Activated CD4-positive, alpha-beta T cell treated with anti-CD3 and anti-CD28 coated beads, Interleukin-2, amount 50 U/mL, for 48 hours (primary cell): ENCODE data around the gene GRB2.

Experiments
- DNase-seq, 2 experiments: peaks; one replicate each; pipeline ENCODE4 v3.0.0-alpha.2; 2020

GRB2 gene

GRCh38 chr17:75412455-75413317 is 7.2 kb upstream of the GRB2 start:
- DNase-seq: peak; percentile 76 to 81

- DNase-seq: no peak
Observed at GRCh38 chr17:75411328-75412067, 6.0 kb upstream of the GRB2 start.

- no peak for DNase-seq
Observed at GRCh38 chr17:75410141-75410540, 4.7 kb upstream of the GRB2 start.

DNA sequence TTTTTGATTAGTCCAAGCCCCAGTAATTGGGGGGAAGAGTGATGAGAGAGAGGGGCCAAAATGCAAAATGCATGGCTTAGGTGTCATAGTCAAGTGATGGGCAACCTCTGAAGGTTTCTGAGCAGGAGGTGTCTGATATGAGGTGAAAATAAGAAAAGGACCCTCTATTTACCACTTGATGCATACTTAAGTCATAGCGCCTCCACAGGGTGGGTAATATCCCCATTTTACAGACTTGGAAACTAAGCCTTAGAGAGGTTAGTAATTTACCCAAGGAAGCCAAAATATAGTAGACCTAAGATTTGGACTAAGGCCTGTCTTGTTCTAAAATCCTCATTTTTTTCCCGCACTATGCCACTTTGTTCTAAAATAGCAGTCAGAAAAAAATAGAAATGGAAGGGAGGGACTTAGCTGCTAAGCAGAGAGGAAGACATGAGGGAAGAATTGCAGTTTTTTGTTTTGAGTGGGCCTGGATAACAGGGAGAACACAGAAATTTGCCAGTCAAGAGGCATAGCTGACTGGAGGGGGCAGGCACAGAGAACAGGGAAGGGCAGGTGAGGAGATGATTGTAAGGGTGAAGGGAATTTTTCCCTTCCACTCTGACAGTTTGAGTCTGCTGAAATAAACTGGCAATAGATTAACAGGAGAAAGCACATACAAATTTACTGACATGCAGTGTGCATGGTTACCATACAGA is 2.3 kb upstream of the GRB2 start:
- no peak for DNase-seq

DNA sequence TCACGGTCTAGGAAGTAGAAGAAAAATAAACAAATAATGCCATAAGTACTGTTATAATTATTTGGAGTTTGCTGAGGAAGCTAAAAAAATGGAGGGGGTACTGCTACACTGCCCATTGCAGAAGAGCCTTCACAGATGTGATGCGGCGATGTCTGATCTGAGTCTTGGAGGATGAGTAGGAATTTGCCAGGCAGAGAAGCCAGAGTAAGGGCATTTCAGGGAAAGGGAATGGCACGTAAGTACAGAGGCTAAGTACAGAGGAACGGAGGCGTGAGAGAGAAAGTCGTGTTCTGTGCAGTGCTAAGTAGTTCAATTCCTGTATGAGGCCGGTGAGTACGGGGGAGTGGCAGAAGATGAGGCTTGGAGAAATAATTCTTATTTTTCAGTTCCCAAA is 741 bp upstream of the GRB2 start:
- DNase-seq: peak in 1 of 2 experiments; percentile 17

GRCh38 chr17:75404731-75405364 is 630 bp downstream of the GRB2 start:
- peak; percentile 53 to 63 for DNase-seq

- peak; percentile 41 to 61 for DNase-seq
Observed at GRCh38 chr17:75404223-75404730, 1.2 kb downstream of the GRB2 start.

DNA sequence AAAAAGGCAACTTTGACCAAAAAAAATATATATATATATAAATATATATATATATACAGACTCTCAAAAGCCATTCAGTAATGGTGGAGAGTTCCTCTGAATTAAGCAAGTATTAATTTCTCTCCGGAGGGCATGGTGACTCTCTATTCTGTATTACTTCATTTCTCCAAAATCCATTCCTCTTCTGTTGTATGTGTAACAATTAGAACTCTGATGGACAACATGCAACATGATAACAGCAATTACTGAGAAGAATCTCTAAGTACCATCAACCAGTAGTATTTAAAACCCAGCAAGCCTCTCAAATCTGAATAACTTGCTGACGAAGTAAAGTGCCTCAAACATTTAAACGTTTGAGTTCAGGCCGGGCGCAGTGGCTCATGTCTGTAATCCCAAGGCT is 2.3 kb downstream of the GRB2 start:
- DNase-seq: no peak

- DNase-seq: no peak
Observed at GRCh38 chr17:75402026-75402425, 3.5 kb downstream of the GRB2 start.

DNA sequence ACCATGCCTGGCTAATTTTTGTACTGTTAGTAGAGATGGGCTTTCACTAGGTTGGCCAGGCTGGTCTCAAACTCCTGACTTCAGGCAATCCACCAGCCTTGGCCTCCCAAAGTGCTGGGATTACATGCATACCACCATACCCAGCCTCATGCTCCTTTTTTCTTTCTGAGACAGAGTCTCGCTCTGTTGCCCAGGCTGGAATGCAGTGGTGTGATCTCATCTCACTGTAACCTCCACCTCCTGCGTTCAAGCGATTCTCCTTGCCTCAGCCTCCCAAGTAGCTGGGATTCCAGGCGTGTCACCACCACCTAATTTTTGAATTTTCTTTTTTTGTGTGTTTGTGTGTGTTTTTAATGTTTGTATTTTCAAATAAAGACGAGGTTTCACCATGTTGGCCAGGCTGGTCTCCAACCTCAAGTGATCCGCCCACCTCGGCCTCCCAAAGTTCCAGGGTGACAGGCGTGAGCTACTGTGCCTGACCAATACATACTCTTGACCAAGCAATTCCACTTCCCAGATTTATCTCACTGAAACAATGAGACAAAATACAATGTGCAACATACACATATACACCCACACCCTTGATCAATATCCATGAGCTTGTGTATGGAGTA is 5.0 kb downstream of the GRB2 start:
- DNase-seq: no peak

DNA sequence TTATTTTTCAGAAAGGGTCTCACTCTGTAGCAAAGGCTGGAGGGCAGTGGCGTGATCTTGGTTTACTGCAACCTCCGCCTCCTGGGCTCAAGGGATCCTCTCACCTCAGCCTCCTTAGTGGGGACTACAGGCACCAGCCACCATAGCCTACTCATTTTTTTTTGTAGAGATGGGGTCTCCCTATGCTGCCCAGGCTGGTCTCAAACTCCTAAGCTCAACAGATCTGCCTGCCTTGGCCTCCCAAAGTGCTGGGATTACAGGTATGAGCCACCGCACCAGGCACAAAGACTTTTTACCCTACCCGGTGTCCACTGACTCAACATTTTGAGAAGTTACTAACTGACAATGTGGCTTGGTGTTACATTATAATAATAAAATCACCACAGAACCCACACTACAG is 7.2 kb downstream of the GRB2 start:
- DNase-seq: no peak

GRCh38 chr17:75397217-75397616 is 8.3 kb downstream of the GRB2 start:
- DNase-seq: no peak

DNA sequence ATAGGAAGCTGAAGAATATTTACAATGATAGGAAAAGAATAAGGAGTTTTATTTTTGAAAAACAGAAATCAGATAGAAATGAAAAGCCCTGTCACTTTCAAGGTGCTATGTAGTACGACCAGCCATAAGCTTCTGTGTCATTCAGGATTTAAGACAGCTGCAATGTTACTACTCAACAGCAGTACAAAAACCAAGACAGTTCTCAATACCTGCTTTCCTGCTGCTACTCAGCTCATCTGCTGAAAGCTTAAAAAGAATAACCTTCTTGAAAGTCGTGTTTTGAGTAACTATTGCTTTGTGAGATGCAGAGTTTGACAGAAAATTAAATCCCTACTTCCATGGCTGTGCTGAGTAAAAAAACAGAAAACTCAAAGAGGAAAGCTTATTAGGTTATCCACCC is 8.7 kb downstream of the GRB2 start:
- no peak for DNase-seq

- DNase-seq: no peak
Observed at GRCh38 chr17:75396025-75396424, 9.5 kb downstream of the GRB2 start.

- DNase-seq: no peak
Observed at GRCh38 chr17:75394332-75394918, 11.1 kb downstream of the GRB2 start.

- DNase-seq: peak; percentile 87 to 91
Observed at GRCh38 chr17:75393523-75394331, 11.8 kb downstream of the GRB2 start.

DNA sequence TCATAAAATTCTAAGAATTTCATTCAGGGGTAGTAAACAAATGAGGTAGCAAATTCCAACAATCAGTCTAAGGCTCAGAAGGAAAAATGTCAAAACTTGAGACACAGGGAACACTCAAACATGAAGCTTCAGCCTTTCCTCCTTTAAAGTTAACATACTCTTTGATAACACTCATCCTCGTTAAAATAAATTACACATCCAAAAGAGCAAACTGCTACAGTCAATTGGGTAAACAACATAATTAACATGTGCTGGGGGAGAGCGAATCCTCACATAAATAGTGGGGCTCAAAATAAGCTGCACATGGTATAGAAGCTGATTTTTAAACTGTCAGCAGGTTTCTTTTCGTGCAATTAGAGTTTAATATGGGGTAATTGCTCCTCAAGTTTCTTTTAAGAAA is 12.9 kb downstream of the GRB2 start:
- no peak for DNase-seq

GRCh38 chr17:75390982-75391381 is 14.5 kb downstream of the GRB2 start:
- no peak for DNase-seq

DNA sequence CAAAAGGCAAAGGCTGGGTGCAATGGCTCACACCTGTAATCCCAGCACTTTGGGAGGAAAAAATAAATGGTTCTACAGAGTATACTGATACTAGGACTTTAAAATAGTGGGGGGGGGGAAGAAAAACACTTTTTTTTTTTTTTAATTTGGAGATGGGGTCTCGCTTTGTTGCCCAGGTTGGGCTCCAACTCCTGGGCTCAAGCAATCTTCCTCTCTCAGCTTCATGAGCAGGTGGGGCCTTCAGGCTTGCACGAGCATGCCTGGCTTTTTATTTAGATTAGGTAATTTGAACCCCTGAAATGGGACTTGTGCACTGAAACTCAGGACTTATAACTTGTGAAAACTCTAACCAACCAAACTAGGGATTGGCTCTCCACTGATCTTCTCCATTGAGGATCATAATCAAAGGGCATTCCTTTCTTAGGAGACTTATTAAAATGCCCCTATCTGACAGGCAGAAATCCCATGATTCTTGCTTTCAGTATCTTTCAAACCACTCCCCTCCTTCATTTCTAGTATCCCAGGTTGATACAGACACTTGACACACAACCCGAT is 16.9 kb downstream of the GRB2 start:
- no peak for DNase-seq

DNA sequence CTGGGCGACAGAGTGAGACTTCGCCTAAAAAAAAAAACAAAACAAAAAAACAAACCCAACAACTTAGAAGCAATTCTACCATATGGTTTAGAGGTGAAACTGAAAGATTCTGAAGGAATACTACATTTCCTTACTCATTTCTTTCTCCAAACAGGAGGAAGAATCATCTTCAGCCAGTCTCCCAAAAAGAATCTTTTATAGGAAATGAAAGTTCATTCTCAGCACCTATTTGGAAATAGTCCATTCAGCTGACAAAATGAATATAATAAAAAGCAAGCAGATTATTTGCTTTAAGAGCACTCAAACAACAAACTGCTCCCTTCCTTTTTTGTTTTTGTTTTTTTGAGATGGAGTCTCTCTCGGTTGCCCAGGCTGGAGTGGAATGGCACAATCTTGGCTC is 17.7 kb downstream of the GRB2 start:
- no peak for DNase-seq

DNA sequence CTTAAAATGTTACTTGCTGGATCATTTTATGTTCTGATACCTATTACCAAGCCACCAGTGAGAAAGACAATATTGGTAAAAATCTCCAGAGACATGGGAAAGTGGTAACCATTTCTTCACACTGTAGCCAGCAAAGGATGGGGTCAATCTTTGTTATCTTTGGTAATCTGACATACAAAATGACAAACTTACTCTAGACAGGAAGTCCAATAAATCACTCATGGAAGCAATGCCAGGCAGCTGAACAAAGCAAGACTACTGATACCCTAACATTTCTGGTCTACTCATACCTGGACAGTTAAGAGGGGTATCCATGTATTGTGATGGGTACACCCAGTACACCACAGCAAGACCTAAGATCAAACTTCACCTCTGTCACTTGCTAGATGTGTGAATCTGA is 19.0 kb downstream of the GRB2 start:
- no peak for DNase-seq
